Measurements from ENCODE around the gene SLFNL1.
A peak's percentile ranks its signal among the peaks of the same experiment; 100 is the strongest.

SLFNL1 gene

DNA sequence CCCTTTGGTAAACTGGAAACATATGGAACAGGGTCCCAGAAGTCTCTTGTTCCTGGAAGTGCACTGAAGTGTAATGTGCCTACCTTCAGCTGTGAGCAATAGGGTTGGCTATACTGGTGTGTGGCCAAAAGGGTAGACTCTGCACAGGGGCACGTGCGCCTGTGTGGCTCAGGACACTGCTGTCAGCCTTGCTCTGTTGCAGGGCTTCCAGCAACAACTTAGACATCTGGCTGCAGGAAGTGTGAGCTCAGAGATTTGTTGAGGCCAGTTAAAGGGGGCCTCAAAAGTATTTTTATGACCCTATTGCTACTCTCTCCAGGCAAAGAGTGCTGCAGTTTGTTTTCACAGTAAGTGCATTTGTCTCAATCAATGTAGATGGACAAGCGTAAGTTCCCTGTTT, 34.6 kb downstream of the SLFNL1 start:
- no peak for DNase-seq (ENCODE audit: low read depth in 3 of 3)

DNA sequence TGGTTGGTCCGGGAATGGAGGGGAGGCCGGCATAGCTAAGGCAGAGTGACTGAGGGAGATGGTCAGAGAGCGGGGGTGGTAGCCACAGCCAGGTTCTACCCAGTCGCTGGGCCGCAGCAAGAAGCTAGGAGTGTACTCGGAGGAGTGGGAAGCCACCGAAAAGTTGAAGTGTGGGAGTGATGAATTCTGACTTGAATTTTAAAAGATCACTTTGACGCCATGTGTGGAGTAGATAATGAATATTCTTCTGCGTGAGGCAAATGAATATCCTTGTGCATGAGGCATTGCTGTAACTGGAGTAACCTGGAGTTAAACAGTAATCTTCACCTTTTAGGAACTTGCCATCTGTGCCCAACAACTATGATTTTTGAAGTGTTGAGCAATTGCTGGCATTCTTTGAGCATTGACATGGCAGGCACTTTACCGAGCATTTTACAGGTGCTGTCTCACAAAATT, 35.2 kb downstream of the SLFNL1 start:
- no peak for DNase-seq (ENCODE audit: low read depth in 3 of 3)

DNA sequence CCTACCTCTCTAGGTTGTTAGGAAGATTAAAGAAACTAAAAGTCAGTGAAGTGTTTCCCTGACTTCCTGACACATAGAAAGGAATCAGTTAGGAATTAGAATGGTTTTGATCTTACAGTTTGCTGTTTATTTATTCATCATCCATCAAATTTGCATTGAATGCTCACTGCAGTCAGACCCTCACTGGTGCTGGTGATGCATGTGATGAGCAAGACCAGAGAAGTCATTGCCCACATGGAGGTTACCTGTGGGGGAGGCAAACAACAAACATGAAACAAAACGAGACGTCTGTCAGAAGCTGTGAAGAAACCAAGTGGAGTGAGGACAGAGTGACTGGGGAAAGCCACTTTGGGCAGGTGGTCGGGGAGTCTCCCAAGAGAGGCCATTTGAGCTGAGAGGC, 35.6 kb downstream of the SLFNL1 start:
- no peak for DNase-seq (ENCODE audit: low read depth in 3 of 3)

DNA sequence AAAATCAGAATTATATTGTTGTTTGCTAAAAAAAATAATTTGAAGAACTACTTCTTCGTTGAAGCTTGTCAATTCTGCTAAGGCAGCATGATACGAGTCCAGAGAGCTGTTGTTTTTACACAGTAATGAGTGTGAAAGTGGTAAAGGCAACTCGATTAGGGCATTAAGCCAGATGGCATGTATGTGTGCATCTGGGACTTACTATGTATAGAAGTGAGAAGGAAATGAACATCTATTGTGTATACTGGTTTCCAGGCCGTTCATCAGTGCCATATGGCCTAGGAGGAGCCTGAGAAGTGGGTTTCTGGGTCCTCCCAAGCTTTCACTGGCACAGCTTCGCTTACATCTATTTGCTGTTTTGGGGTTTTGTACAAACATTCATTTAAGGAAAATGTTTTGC, 36.4 kb downstream of the SLFNL1 start:
- no peak for DNase-seq (ENCODE audit: low read depth in 3 of 3)

DNA sequence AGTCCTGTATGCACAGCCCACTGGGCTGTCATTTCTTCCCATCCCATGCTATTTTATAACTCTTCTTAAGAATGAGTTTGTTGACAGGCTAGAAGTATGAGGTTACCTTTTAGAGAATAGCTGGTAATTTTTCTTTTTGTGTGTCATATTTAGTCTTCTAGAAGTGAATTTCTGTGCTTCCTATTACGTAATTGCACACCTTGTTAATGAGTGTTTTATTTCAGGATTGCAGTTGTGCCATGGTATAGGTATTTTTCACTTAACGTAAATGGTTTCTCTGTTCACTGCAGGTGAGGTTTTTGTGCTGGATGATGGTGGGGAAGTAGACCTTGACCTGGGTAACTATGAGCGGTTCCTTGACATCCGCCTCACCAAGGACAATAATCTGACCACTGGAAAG, 37.0 kb downstream of the SLFNL1 start:
- no peak for DNase-seq (ENCODE audit: low read depth in 3 of 3)

DNA sequence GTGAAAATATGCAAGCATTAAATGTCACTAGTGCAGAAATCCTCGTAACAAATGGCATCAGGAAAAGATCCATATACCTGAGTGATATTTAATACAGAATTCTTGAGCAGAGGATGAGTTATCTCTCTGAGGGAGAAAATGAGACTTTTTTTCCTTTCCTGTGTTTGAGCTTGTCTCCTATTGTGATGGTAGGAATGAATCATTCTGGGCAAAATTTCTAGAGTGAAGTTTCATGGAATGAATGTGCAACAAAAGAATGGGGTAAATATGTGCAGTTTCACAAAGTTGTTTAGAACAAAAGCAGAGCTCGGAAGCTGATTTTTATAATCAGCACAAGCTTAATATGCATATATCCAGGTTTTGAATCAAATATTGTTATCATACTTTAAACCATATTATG, 37.5 kb downstream of the SLFNL1 start:
- DNase-seq (ENCODE audit: low read depth in 3 of 3): no peak

DNA sequence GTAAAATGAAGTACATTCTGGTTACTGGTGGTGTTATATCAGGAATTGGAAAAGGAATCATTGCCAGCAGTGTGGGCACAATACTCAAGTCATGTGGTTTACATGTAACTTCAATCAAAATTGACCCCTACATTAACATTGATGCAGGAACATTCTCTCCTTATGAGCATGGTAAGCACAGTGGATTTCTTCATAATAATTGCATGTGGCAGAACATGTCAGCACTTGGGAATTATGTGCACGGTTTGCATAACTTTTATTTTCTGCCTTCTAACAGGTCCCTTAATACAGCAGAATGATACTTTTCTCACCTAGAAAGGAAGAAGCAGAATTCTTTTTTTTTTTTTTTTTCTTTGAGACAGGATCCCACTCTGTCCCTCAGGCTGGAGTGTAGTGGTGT, 38.2 kb downstream of the SLFNL1 start:
- DNase-seq (ENCODE audit: low read depth in 3 of 3): no peak

DNA sequence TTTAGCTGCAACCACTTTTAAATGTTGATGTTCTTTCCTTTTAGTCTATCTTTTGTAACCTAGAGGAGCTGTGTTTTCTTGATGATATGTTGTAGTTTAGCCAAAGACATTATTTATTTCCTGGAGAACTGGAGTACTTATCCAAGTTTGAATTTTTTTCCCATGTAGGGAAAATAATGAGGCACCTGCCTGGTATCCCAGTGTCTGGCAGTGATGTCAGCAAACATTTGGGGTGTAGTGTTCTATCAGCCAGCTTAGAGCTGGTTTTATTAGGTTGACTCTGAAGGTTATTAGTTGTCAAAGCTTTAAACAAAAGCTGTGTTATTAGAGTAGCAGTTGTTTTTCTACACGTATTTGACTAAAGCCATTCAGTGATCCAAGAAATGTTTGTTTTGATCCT, 38.8 kb downstream of the SLFNL1 start:
- no peak for DNase-seq (ENCODE audit: low read depth in 3 of 3)

DNA sequence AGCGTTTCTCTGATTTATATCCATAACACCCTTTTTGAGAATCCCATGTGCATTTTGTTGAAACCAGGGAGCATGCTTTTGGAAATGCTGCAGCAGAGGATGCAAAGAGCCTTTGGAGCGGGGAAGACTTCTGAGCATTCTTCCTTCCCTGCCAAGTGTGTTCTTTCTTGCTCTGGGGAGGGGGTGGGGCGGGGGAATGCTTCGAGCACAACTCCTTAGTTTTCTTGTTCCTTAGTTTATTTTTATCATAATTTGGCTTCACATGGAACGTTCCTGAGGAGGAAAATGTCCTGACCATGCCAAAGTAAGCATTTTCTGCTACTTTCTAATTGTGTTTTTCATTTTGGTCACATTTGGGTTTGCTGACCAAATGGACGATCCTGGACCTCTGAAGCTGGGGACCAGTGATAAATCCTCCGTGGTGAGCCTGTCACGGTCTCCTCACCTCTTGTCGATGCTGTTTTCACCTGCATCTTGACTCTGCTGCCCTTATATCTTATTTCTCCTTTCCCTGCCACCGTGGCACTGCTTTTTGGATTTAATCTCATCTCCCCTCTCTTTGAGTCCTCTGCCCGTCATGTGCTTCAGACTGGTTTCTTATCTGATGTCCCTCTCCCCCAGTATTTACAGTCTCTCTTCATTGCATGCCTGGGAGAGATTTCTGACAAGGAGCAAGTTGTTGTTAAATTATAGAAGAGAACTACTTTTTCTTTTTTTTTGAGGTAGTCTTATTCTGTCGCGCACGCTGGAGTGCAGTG, 39.7 kb downstream of the SLFNL1 start:
- DNase-seq (ENCODE audit: low read depth in 3 of 3): no peak

DNA sequence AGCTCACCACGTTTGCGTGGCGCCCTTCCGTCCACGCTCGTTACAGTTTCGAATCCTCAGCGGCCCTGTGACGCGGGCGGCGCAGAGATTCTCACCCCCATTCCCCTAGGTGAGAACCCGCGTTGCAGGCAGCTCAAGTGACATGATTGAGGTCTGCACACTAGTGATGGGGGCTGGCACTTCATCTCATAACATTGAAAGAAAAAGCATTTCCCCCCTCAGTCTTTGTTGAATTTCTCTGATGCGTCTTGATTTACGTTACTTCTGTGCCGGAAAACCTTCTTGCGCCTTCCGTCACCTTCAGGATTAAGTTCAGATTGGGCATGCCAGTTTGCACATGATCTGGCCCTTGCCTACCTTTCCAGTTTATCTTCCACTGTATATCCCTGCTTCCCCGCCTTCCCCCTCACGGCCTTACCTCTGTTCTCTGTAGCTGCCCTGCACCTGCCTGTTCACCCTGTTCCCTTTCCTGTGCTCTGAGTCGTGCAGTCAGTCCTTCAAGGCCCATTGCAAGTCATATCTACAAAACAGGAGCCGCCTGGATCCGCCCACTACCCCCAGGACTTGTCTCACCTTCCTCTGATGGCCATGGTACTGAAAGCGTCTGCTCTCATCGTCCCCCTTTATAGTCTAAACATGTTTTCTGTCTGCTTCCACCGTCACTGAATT, 40.9 kb downstream of the SLFNL1 start:
- DNase-seq (ENCODE audit: low read depth in 3 of 3): peak; percentile 17 to 34 (median 26)

DNA sequence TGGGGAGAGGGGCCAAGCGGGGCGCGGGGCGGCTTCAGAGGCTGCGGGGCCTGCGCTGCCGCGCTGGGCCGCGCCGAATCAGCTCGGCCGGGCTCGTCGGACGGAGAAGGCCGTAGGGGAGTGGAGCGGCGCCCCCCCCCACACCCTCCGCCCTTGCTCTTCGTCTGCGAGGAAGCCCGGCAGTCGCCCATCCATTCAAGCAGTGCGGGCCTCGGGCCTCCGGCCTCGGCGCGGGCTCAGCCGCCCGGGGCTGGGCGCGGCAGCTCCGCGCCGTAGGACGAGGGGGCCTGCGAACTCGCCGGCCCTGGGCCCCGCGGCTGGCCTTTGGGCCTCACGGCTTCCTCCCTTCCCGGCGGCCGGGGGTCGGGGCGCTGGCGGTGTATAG, 41.5 kb downstream of the SLFNL1 start:
- no peak for DNase-seq (ENCODE audit: low read depth in 3 of 3)

DNA sequence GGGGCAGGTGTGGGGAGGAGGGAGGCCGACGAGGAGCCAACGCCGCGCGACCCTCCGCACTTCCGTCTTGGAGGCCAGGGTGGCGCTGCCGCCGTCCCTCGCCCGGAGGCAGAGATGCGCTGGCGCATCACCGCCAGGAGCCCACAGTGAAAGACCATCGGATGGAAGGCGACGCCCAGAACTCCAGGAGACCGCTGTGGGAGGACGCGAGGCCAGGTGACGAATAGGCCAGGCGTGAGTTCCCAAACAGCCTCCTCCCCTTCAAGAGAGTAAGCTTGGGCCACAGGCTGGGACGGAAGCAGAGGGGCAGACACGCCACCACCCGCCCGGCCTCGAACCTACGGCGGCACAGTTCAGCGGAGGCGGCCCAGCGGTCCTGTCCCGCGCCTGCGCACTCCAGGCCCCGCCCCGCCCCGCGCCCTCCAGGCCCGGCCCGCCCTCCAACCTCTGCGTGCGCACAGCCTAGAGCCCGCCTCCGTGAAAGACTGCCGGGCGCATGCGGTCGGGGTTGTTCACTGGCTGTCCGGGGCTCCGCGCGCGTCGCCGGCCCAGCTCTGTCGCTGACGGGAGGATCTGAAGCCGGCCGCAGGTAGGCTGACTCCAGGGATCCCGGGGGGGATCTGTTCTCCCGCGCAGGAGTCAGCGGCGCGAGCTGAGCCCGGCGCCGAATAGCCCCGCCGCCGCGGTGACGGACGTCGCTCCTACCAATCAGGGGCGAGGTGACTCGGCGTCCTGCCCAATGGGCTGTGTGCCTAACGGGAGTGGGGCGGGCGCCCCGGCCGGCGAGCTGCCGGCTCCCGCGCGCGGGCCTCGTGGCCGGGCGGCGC, 42.1 kb downstream of the SLFNL1 start, which contains the start of gene CTPS1:
TSS of gene CTPS1 (plus strand) at position 456 of the 827 bp plus-strand sequence. CDS start 3,595 bp downstream, outside the sequence.
- peak; percentile 93 to 97 (median 94) for DNase-seq (ENCODE audit: low read depth in 3 of 3)

DNA sequence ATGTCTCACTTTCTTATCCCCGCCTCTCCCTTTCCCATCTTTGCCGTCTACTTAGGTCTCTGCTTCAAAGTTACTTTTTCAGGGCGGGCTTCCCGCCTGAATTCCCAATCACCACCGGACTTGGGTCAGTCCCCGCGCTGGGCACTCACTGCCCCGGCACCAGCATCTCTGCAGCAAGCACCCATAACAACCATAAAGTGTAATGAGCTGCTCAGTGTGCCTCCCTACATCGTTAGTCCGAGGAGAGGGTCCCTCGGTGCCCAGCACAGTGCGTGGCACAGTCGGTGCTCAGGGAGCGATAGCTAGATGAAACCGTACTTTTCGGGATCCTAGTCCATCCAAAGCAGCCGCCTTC, 42.7 kb downstream of the SLFNL1 start:
- DNase-seq (ENCODE audit: low read depth in 3 of 3): no peak

DNA sequence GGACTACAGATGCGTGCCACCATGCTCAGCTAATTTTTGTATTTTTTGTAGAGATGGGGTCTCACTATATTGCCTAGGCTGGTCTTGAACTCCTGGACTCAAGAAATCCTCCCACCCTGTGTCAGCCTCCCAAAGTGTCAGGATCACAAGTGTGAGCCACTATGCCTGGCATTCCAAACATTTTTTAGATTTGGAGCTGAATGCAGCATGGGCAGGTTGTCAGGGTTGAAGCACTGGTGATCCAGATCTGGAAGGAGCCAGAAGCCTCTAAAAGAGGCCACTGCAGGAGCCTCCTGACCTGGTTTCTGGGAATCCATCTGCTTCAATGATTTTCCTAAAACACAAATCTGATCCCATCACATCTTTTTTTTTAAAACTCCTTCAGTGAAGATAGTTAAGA, 43.8 kb downstream of the SLFNL1 start:
- no peak for DNase-seq (ENCODE audit: low read depth in 3 of 3)

DNA sequence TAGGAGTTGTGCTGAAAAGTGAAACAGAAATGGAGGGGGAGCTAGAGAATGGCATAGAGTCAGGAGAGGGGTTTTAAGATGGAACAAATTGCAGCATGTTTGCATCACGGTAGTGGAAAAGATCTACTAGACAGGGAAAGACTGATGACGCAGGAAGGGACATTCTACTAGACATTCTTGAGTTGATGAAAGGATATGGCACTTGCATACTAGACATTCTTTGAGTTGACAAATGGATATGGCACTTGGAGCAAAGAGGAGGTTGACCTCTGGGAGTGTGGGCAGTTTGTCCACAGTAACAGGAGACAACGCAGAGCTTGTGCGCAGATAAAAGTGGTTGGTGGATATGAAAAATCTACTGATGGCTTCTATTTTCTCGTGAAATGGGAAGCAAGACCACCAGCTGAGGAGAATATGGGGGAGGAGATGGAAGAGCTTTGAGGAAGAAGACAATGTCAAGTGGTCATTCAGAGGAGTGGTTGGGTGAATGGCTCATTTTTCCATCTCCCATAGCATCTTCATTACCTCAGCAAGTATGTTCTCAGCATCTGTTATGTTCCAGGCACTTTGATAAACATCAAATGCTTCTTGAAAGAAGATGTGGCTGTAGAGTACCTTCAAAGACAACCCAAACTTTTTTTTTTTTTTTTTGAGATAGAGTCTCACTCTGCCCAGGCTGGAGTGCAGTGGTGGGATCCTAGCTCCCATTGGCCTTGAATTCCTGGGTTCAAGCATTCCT, 44.4 kb downstream of the SLFNL1 start:
- no peak for DNase-seq (ENCODE audit: low read depth in 3 of 3)

DNA sequence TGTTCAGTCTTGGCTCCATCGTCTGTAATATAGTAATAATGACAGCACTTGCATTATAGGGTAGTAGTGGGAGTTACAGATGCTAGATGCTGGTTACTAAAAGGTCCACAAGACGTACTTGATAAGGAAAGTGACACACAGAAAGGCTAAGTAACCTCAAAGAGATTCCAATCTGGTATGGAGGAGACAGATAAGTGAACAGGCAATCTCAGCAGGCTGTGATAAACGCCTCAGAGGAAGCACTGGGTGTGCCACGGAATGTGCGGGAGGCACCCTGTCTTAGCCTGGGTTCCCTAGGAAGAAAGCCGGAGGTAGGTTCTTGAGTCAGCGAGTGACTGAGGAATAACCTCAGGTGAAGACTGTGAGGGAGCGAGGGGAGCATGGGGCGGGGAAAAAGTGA, 46.6 kb downstream of the SLFNL1 start:
- no peak for DNase-seq (ENCODE audit: low read depth in 3 of 3)

DNA sequence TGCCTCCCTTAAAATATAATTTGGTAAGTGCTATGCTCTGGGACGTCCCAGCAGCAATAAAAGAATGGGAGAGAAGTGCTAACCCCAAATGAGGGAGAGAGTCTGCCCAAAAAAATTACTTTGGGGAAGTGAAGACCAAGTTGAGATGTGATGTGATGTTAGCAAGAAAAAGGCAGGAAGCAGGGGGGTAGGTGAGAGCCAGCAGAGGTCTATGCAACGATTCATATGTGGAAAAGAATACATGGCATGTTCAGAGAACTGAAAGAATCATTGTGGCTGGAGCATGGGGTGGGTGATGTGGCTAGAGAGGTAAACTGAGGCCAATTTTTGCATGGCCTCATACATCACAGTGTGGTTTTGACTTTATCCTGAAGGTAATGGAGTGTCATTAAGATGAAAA, 47.6 kb downstream of the SLFNL1 start:
- DNase-seq (ENCODE audit: low read depth in 3 of 3): no peak

DNA sequence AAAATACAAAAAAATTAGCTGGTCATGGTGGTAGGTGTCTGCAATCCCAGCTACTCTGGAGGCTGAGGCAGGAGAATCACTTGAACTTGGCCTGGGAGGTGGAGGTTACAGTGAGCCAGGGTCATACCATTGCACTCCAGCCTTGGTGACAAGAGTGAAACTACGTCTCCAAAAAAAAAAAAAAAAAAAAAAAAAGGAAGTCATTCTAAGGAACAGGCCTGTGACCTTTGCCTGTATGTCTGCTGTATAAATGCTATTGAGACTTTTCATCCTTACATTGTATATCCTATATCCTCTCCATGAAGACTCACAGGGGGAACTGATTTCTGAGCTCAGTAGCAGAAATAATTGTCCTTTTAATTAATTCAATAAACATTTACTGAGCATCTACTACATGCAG, 49.6 kb downstream of the SLFNL1 start:
- DNase-seq (ENCODE audit: low read depth in 3 of 3): no peak

DNA sequence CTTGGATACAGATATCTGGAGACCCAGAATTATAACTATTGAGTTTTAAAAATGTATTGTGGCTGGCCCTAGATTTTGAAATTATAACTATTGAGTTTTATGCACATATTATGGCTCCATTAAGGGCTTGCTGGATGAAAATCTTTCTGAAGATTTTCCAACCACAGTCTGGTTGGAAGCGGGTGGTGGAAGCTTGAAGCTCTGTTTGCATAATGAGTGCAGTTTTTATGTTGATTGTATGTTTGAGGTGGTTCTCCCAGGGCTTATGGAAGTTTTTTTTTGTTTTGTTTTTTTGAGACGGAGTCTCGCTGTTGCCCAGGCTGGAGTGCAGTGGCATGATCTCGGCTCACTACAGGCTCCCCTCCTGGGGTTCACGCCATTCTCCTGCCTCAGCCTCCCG, 52.1 kb downstream of the SLFNL1 start:
- DNase-seq (ENCODE audit: low read depth in 3 of 3): no peak

DNA sequence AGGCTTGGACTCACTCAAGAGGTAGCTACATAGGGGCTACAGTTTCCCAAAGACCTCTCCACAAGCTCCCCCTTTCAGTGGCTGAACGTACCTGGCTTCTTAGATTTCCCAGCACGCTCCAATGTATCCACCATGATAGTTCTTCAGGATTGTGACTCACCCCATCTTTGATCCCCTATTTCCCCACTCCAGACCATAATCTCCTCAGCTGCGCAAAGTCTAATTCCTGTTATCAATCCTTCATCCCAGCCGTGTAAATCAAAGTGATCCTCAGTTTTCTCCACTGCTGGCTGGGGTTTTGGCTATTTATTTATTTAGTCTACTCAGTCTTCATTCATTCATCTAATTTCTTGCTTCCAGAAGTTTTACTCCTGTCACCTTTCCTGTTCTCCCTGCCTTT, 55.1 kb downstream of the SLFNL1 start:
- no peak for DNase-seq (ENCODE audit: low read depth in 3 of 3)

Measured in stimulated activated CD4-positive, alpha-beta T cell treated with anti-CD3 and anti-CD28 coated beads, TNF-alpha, amount 100 ng/mL, for 4 hours (primary cell).